ENCODE measurements around the gene WDR43. TPM values are rescaled to one million over a fixed set of nuclear protein-coding genes. Genes with fewer than 3 reads are reported as not detected.

WDR43 gene
- total RNA-seq, 4 donors from 2014 or later = 21.5 to 53.0 (median 31.0) TPM

DNA sequence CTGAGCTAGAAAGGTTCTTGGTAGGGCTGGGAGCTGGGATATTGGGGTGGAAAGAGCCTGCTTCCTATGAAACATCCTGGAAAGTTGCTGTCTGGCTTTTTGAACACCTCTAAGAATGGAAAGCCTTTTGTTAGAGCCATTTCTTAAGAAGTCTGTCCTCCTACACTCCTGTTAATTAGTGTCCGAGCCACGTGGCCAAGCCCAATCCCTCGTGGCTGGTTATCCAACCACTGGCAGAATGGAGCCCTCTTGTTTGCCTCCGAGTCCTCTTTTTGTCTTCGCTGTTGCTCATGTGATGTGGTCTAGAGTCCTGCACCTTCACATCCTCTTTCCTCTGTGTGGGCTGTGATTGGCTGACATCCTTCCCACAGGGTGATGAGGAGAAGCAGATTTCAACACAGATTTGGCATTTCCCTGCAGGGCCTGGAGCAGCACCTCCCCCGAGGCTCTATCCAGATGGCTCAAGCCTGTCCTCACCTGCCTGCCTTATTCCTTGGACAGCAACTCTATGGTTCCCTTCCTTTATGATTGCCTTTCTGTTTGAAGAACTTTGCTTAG, 78.4 kb downstream of the WDR43 start:
- H3K4me1 ChIP-seq = peaks cover 0 to 6% (median 2%) of the 10 kb centered on the region in 4 donors
- H3K27ac ChIP-seq (replicated peaks in 1 of 4) = no peak overlapping the region
- H3K9me3 ChIP-seq = no peaks in the 10 kb centered on the region
- no peak for DNase-seq (ENCODE audit: extremely low spot score)
- no peak overlapping the region for H3K4me3 ChIP-seq
- no peak for TF ChIP-seq EP300 (IDR thresholded peaks at IDR 0.05)
- no peak for TF ChIP-seq POLR2A (IDR thresholded peaks at IDR 0.05; ENCODE audit: low read depth)
- no peak for TF ChIP-seq POLR2AphosphoS5 (IDR thresholded peaks at IDR 0.05)
- TF ChIP-seq, protein P1, sequence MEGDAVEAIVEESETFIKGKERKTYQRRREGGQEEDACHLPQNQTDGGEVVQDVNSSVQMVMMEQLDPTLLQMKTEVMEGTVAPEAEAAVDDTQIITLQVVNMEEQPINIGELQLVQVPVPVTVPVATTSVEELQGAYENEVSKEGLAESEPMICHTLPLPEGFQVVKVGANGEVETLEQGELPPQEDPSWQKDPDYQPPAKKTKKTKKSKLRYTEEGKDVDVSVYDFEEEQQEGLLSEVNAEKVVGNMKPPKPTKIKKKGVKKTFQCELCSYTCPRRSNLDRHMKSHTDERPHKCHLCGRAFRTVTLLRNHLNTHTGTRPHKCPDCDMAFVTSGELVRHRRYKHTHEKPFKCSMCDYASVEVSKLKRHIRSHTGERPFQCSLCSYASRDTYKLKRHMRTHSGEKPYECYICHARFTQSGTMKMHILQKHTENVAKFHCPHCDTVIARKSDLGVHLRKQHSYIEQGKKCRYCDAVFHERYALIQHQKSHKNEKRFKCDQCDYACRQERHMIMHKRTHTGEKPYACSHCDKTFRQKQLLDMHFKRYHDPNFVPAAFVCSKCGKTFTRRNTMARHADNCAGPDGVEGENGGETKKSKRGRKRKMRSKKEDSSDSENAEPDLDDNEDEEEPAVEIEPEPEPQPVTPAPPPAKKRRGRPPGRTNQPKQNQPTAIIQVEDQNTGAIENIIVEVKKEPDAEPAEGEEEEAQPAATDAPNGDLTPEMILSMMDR (IDR thresholded peaks at IDR 0.05) = no peak
- H3K27me3 ChIP-seq = no peaks in the 10 kb centered on the region
- 70% methylated on average over 6 of the region's 6 CpGs for WGBS
- intact Hi-C loops (cut with DNase I) = no loop called here
- no peaks in the 10 kb centered on the region for H3K36me3 ChIP-seq

DNA sequence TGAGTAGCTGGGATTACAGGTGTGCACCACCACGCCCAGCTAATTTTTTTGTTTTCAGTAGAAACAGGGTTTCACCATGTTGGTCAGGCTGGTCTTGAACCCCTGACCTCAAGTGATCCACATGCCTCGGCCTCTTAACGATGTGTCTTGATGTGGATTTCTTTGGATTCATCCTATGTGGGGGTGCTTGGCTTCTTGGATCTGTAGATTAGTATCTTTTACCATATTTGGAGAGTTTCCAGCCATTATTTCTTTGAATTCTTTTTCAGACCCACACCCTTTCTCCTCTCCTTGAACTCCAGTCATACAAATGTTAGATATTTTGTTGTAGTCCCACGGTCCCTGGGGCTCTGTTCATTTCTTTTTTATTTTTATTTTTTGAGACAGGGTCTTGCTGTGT, 79.8 kb downstream of the WDR43 start:
- Histone ChIP-seq H3K27me3 (no peaks in the 10 kb centered on the region), H3K27ac (replicated peaks in 1 of 4) (no peak overlapping the region), H3K4me3 (no peak overlapping the region), H3K4me1 (peaks cover 0 to 6% (median 2%) of the 10 kb centered on the region in 4 donors), H3K9me3 (no peaks in the 10 kb centered on the region), H3K36me3 (no peaks in the 10 kb centered on the region)
- intact Hi-C loops (cut with DNase I) = no loop called here
- TF ChIP-seq POLR2AphosphoS5 (IDR thresholded peaks at IDR 0.05) (no peak), EP300 (IDR thresholded peaks at IDR 0.05) (no peak), POLR2A (IDR thresholded peaks at IDR 0.05; ENCODE audit: low read depth) (no peak)
- TF ChIP-seq, protein P1 (IDR thresholded peaks at IDR 0.05) = no peak
- no peak for DNase-seq (ENCODE audit: extremely low spot score)
- 91% methylated on average over 4 of the region's 4 CpGs for WGBS

DNA sequence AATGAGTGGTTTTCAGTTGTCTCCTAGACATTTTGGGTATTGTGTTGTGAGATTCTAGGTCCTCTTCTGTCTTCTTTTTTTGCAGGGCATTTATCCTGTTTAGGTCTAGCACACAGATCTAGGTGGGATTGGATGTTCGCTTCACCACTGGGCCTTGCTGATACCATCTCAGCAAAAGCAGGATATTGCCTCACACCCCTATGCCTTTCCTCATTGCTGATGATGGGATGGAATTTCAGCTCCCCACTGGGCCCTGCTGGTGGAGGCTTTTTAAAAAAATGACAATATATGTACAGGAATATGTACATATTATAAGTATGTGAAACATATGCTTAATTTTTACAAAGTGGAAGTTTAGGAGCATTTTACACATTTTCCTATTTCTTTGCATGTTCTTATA, 81.2 kb downstream of the WDR43 start:
- no peak overlapping the region for H3K27ac ChIP-seq (replicated peaks in 1 of 4)
- intact Hi-C loops (cut with DNase I) = no loop called here
- no peak overlapping the region for H3K4me3 ChIP-seq
- no peaks in the 10 kb centered on the region for H3K27me3 ChIP-seq
- H3K4me1 ChIP-seq = peaks cover 8 to 17% (median 13%) of the 10 kb centered on the region in 4 donors
- no peaks in the 10 kb centered on the region for H3K36me3 ChIP-seq
- 73% methylated on average over 1 of the region's 1 CpG for WGBS
- no peak for DNase-seq (ENCODE audit: extremely low spot score)
- H3K9me3 ChIP-seq = no peaks in the 10 kb centered on the region
- no peak for TF ChIP-seq EP300 (IDR thresholded peaks at IDR 0.05)
- TF ChIP-seq, protein P1 (IDR thresholded peaks at IDR 0.05) = no peak
- no peak for TF ChIP-seq POLR2A (IDR thresholded peaks at IDR 0.05; ENCODE audit: low read depth)
- no peak for TF ChIP-seq POLR2AphosphoS5 (IDR thresholded peaks at IDR 0.05)

DNA sequence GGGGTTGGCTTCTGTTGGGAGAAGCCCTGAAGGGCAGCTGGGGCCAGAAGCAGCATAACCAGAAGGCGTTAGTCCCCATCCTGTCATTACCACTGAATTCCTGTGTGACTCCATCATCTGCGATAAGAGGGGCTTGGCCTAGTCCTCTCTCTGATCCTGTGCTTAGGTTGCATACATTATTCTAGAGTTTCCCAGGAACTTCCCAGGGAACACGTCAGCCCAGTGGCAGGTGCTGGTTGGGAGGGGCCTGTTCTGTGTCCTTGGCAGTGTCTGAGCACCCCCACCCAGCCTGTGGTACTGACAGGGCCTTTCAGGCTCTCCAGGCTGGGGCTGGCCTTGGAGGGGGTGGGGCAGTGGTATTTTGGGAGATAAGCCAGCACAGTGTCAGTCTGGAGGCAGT, 82.1 kb downstream of the WDR43 start:
- Histone ChIP-seq H3K27ac (replicated peaks in 1 of 4) (no peak overlapping the region), H3K4me1 (peaks cover 16 to 26% (median 22%) of the 10 kb centered on the region in 4 donors), H3K9me3 (no peaks in the 10 kb centered on the region), H3K4me3 (no peak overlapping the region), H3K27me3 (no peaks in the 10 kb centered on the region), H3K36me3 (no peaks in the 10 kb centered on the region)
- DNase-seq (ENCODE audit: extremely low spot score) = no peak
- TF ChIP-seq POLR2AphosphoS5 (IDR thresholded peaks at IDR 0.05) (no peak), POLR2A (IDR thresholded peaks at IDR 0.05; ENCODE audit: low read depth) (no peak)
- TF ChIP-seq, protein P1 (IDR thresholded peaks at IDR 0.05) = no peak
- 79% methylated on average over 2 of the region's 3 CpGs for WGBS
- intact Hi-C loops (cut with DNase I) = no loop called here
